ENCODE results near the gene PWP2.
"Not testable (repeated sequence)": the region's sequence is repeated elsewhere in the genome, so short reads cannot be mapped to it uniquely, and the experiment has no call there.

GRCh38 chr21:44160298-44160672 lies 53.1 kb downstream of the PWP2 start:
- TF ChIP-seq CTCF (conservative IDR thresholded peaks at IDR 0.05; ENCODE audit: low read depth, low read length); EZH2 (IDR thresholded peaks at IDR 0.05; ENCODE audit: low read length, unreplicated experiment): not testable (repeated sequence)
